NCI-H1694 treated with DMSO at 0.1 percent for 48 hours (cell line): ENCODE results near the gene YOD1.
"Not testable (repeated sequence)": the region's sequence is repeated elsewhere in the genome, so short reads cannot be mapped to it uniquely, and the experiment has no call there.

Experiments
- DNase-seq: peaks from one replicate; lab custom pipeline; 2025; lab: John Stamatoyannopoulos, UW

Gene YOD1

DNA sequence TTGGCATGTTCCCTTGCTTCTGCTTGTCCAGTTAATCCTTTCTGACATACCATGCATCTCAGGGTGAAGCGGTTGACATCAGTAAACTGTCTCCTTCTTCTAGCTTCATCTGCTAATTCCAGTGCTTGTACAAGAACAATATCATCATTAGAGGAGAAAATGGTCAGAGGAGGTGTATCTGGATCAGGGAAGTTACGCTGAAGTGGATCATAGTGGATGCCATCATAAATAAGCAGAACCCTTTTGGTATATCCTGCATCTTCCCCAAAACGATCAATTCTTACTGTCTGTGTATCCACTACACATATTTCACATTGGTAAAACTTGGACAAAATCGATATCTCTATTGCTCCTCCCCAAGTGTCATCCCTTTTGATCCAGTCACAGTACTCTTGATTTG, 2.0 kb downstream of the YOD1 start:
- no peak for DNase-seq

DNA sequence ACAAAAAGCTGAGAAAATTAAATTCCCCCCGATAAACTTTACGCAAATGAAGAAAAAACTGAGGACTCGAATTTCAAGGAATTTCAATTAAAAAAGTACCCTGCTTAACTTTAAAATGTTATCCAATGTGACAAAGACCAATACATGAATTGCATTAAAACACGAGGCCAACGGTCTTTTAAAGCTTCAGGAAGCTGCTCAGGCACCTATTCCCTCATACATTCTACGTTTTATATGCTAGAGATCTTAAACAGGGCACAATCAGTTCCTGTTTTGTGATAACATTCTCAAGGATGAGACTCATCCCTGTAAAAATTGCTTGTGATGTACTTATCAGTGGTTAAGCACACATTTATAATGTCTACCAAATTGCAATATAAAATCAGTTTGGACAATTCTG, 3.0 kb downstream of the YOD1 start:
- no peak for DNase-seq

DNA sequence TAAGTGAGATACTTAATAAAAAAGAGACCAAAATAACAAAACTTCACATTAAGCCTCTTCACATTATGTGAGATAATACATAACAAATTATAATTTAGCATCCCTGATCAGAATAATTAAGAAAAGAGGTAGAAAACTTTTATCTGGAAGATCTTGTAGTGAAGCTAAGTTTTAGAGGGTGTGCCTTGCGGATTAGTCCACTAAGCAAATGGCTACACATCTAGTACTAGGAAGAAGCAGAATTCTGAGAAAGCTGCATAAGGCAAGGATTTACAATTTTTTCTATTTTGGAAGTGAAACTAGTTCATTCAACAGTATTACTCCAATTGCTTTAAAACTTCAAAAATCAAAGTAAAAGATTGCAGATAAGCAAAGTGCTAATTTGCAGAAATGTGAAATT, 3.5 kb downstream of the YOD1 start:
- DNase-seq = no peak

DNA sequence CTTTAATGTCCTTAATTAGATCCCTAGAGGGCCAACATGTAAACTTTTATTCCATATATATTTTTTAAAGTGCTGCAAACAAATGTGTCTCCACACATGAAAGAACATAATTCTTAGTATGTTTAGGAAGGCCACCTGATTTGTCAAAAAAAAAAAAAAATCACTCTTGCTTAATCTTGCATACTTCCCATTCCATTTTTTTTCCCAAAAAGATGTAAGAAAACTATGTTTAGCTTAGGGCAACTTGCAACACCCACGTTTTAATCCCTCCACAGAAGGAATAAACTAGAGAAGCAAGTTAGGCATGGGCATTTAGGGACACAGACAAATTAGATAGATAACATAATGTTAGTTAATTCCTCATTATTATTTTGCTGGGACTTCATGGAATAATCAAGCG, 5.6 kb downstream of the YOD1 start:
- DNase-seq = no peak

DNA sequence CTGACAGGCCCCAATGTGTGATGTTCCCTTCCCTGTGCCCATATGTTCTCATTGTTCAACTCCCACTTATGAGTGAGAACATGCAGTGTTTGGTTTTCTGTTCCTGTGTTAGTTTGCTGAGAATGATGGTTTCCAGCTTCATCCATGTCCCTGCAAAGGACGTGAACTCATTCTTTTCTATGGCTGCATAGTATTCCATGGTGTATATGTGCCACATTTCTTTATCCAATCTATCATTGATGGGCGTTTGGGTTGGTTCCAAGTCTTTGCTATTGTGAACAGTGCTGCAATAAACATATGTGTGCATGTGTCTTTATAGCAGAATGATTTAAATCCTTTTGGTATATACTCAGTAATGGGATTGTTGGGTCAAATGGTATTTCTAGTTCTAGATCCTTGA, 9.6 kb downstream of the YOD1 start:
- not testable (repeated sequence) for DNase-seq

DNA sequence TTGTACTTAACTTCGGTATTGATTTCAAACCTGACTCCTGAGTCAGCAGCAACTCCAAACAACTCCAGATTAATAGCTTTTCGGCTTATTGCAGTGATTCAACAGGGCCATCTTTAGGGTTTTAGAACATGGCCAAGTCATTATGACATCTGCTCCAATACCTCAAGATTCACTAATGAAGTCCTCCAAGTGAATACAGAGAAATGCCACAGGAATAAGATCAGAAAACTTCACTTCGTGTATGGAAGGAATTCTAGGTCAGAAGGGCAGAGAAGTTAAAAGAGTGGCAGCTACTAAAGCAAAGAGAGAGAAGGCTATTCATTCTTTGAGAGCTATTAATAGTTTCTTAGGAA, 10.9 kb downstream of the YOD1 start:
- DNase-seq = no peak

DNA sequence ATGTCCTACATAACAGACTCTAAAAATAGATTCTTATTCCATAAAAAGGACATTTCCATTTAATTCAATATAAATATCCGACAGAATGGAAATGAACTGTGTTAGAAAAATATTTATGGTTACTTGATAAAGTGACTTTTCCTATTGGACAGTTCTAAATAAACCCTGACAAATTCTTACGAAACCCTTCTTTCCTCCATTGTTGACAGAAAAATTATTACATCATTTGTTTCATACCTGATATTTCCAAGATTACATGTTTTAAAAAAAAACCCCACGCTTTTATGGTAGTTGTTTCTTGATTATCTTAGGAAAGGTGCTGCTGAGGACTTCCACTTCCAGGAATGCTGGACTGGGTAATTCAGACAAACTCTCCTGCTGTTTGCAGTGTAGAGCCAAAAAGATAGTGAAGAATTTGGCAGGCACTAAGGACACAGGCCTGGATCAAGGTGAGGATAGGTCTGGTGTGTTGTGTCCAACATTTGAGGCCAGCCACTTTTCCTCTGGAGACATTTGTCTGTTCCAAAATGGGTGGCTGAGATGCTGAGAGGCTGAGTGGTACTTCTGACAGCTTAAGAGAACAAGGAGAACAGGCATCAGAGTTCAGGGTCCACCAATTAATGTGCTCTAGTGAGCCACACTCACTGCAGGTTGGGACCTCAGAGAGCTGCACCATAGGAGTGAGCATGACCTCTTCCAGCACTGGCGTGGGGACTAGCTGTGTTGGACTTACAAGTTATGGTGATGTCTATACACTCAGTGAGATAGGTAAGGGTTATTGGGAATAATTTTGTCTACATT, 11.4 kb downstream of the YOD1 start:
- DNase-seq = no peak

DNA sequence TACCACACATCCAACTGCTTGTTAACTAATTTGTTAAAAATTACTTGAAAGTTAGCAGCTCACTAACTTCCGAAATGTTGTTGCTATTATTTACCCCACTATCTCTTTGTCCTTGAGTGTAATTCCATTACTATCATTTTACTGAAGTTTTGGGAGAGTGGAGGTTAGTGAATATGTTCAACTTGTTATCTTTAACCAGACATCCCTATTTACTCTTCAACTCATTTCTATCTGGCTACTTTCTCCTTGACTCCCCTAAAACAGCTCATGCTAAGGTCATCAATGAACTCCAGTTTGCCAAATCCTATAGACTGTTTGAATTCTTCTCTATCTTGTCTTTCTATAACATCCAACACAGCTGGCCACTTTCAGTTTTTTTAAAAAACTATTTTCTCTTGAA, 14.1 kb downstream of the YOD1 start:
- no peak for DNase-seq

DNA sequence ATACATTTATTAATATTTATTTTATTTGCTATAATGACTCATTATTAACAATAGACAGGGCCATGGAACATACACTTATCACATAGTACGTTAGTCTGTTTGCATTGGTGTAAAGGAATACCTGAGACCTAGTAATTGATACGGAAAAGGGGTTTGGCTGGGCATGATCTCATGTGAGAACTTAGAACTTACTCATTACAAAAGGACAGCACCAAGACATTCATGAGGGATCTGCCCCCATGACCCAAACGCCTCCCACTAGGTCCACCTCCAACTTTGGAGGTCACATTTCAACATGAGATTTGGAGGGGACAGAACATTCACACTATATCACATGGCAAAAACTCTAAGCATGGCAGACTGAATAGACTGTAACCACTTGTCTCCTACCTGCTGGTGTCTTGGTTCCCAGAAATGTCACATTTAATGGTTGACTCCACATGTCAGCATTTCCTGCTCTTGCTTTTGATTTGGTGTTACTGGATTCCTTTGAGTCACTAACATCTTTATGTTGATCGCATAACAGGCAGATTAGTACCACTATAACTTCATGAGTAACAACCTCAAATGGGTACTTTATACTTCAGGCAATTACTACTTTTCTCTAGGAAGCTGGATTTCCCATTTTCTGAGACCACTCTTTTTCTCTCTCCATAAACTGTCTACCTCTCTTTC, 15.0 kb downstream of the YOD1 start:
- no peak for DNase-seq

DNA sequence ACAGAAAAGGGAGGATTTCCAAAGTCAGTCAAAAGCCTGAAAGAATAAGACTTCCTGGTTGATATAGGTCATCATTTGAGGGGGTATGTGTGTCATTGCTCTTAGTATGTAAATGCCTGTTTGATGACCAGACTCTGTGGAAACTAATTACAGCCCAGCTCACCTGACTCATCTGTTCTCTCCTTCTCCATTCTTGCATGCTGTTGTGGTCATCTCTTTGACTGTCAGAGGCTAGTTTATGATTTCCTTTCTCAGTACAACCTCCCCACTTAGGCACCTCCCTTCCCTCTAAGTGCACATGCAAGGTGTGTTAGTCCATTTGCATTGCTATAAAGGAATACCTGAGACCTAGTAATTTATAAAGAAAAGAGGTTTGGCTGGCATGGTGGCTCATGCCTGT, 16.0 kb downstream of the YOD1 start:
- no peak for DNase-seq

DNA sequence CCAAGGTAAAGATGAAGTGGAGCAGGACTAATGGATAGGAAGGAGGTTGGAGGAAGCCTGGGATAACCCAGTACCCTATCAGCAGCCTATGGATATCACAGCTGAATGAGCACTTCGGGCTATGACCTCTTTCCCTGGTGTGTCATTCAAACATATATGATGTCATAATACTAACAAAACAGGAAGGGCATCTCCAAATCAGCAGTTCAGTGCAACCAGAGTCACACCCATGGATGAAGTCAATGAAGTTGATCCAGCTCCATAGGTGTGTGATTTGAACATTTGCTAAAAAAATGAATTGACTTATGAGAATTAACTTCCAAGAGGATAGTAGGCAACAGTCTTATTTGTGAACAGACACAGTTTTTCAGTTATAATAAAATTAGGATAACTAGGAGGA, 16.8 kb downstream of the YOD1 start:
- no peak for DNase-seq

DNA sequence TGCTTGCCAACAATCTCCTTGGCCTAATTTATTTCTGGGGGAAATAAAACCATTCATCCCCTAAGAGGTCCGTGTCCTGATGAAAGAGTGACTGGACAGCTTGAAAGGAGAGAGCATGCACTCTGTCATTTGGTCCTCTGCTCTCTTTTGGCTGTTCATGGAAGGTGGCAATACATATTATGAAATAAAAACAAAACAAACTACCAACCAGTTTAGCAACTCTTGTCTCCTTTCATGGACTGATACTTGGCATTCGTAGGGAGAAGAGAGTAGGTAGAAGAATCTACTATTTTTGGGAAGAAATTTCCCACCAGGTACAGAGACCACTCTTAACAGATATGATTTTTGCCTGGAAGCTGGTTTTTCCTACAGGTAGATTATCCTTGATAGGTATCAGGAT, 17.7 kb downstream of the YOD1 start:
- no peak for DNase-seq

DNA sequence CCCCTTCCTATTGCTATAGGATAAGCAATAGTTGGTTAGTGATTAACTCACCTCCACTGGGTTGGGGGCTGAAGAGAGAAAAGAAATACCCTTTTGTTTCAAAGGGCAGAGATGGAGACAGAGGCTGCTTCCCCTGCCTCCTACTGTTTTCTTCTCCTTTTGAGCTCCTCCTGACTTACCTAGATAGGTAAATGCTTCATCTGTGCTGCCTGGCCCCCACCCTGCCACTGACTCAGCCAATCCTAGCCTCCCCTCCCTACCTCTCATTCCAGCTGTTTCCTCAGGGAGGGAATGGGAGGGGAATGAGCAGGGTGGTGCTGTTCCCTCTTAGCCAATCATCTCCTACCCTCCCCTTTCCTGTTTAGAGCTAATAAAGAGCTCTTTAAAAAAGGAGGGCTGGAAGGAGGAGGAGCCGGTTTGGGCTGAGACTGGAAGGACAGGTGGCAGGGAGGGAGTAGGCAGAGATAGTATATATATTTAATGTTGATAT, 18.4 kb downstream of the YOD1 start, which contains the start of gene C1orf116:
TSS of gene C1orf116 (minus strand) at position 229 of the 490 bp plus-strand sequence. CDS start 5,158 bp downstream, outside the sequence.
- no peak for DNase-seq

DNA sequence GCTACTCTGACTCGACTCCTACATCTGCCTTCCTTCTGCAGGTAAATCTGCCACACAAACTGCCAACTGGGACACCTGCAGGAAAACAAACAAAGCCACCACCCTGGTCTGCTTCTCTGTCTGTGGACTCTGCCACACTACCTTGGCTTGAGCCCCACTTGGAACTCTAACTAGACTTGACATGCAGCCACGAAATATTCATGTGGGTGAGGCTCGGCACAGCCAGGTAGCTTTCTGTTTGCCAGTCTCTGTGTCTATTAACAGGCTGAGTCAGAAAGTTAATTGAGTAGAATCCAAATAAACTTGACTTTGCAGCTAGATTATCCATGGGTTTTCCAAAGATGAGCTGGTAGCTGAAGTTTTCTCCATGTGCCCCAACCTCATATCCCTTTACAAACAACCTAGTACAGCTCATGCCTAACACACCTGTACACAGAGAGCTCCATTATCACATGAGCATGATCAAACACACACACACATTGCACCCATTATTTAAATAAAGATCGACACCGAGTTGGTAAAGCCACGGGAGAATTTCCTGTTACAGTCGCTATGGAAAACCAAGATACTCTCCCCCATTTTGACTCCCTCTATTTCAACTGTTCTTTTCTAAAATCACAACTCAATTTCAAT, 19.3 kb downstream of the YOD1 start:
- no peak for DNase-seq

DNA sequence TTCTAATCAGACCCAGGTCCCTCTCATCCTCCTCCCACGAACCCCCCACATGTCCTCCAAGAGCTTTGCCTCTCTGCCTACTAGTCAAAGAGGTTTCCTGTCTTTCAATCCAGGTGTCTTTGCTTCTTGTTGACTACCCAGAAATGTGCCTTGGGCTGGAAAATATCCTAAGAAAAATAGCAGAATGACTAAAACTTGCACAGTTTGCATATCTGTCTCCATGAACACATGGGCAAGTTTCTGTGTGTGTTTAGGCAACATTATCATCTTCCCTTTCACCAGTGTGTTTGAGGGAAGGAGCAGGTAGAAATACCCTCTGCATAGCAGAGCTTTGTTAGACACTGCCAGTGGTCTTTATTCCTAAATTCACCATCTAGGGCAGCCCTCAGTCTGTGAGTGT, 20.0 kb downstream of the YOD1 start:
- DNase-seq = no peak

DNA sequence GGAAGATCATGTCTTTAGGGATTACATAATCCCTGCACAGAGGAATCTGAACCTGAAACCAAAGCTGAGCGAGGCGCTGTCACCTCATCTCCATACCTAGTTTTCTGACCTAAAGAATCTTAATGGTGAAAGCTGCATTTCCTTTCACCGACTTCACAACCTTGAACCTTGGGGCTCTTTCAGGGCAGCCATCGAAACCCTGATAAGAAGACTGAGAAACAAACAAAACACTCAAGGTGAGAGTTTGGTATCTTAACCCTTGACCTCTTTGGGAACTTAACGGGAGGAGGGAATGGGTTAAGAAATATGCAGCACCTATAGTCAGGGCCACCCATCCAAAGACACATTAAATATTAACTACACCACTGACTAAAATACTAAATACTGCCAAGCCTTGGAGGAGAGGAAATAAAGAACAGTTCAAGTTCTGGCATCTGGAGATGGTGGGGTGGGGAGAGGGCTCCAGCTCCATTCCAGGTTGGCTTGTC, 20.4 kb downstream of the YOD1 start:
- no peak for DNase-seq

DNA sequence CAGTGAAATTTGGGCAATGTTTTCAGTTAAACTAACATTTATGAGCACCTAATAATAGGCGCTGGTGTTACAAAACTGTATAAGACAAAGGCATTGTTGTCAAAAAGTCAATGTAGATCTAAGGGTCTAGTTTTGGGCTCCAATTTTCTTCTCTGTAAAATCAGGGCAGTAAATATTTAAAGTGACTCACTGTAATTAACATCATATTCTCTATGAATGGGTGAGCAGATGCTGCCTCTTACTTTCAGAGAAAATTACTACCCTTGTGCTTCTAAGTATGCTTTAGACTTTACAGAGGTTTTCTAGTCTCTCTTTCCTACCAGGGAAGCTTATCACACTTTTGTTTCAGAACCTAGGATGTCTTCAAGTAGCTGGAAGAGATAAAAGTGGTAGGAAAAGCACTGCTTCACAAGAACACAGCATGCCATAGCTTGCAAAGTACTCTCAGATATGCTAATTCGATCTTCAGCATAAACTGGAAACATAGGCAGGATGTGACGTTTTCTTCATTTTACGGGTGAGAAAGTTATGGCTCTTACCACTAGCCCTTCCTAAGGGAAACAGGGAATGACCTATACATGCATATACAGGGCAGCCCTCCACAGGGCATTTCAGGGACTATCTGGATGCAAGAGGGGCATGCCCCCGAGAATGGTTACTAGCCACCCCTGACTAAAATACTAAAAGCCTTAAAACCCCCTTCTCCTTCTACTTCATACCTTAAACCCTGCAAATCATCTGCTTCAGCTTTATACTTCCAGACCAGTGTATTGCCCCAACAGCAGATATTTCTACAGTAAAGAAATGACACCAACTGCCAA, 21.1 kb downstream of the YOD1 start:
- DNase-seq = no peak

DNA sequence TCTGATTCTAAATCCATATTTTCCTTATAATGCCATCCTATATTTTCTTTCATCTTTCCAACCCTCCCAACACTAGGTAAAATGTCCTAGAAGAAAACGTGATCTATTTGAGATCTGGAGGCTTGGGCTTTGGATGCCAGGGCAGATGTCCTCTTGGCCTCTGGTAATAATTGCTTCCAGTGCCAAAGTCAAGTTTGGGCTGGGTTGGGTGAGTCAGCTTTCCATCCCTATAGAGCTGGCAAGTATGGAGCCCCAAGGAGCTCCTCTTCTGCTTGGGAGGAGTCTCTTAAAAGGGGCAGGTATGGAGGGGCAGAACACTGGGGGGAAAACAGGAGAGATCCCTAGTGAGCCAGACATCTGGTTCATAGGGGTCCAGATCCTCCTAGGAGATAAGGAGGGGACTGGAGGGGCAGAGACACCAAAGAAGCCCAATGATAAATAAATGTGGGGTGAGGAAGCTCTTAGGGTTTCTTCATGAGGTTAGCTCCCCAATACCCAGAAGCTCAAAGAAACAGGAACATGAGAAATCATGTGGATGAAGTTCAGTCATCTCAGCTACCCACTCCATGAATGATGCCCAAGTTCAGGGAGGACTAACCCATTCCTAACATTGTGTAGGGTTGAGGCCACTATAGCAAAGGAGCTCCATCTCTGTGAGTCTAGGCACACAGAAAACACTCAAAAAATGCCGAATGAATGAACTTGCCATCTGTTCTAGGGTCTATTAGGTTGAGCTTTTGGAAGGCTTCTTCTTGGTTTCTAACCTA, 21.9 kb downstream of the YOD1 start:
- no peak for DNase-seq

DNA sequence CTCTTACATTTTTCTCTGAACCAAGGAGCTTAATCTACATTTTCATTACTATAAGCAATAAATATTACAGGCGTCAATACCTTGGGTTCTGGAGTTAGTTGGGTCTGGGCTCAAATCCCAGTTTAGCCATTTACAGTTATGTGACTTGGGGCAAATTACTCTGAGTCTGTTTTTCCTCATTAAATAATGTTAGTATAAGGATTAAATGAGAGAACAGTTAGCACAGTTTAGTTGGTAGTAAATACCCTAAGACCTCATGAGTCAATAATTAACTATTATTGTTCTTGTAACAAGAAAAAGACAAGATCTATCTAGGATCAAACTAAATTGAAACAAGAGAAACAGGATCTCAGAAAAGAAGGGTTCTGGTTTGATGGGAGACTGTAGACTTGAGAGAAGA, 23.1 kb downstream of the YOD1 start:
- no peak for DNase-seq

DNA sequence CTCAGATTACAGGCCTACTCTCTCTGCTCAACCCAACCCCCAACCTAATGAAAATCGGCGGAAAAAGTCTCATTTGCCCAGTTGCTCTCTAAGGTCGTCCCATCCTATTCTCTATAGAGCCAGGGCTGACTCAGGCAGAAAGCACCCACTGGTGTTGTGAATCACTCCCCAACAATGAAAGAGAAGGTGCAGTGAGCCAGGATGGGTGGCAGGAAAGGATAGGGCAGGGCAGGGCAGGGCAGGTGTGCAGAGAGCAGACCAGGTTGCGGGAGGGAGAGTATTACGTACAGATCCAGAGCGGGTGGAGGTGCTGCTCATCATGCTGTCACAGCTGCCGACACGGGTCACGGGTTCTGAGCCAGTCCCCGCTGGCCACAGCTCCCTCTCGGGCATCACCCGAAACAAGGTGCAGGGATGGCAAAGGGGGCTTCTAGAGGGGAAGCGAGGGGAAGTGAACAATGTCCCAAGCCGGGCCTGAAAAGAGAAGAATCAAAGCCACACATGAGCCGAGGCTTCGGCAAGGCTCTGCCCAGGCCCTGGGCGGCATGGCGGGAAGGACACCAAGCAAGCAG, 23.7 kb downstream of the YOD1 start:
- DNase-seq = no peak

DNA sequence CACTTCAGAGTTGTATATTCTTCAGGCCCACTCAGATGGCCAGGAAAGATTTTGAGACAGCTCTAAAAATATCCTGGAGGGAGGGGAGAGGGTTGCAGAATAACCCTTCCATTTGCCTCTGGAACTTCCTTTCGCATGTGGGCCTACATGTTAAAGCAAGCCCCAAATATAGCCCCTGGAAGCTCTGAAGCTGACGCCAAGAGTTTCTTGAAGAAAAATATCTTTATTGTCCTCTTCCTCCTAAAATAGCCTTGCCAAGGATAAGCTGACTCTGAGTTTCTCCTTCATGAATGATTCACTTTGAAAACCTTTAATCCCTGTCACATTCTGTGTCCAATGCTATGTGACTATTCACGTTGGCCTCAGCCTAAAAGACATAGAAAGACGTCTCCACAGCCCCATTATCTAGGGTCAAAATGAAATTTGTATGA, 24.9 kb downstream of the YOD1 start:
- no peak for DNase-seq
